T-cell (primary cell): Measurements from ENCODE around the gene HEPN1. TPM values are rescaled to one million over a fixed set of nuclear protein-coding genes. Genes with fewer than 3 reads are reported as not detected.
A peak's percentile ranks its signal among the peaks of the same experiment; 100 is the strongest.

Experiments
- ATAC-seq, 4 experiments: fragments of 200-7000 bp in 3 of 4; fragments of 150-1000 bp in 1 of 4; cut with Tn5 transposase; replicated peaks in 1 of 4; 1 replicate in 3 of 4; 2 replicates in 1 of 4; pipeline ENCODE4 v1.10.0; 2021; ENCODE audit warnings: moderate library complexity in 3 of 4, mild to moderate bottlenecking in 2 of 4, moderate number of reproducible peaks in 1 of 4
- CTCF ChIA-PET, 2 donors: fragments of 300-600 bp; sonication (Branson Sonifier 250); formaldehyde crosslinking; loops; one replicate each; lab custom pipeline; 2022; ENCODE audit warnings: antibody characterized with exemption in 2 of 2; lab: Charles Lee
- POLR2A ChIA-PET, 2 donors: fragments of 300-600 bp; sonication (Branson Sonifier 250); formaldehyde crosslinking; loops; one replicate each; lab custom pipeline; 2022; ENCODE audit warnings: antibody characterized with exemption in 2 of 2; lab: Charles Lee
- DNase-seq, 35 experiments: peaks; one replicate each; pipeline versions ENCODE4 v3.0.0 to v3.0.0-alpha.2; 2013 to 2023
- H3K27ac ChIP-seq: one replicate; pipeline ENCODE4 v1.5.1; 2013; ENCODE audit warnings: low read length
- H3K27me3 ChIP-seq, 2 experiments: replicated peaks in 1 of 2; 1 replicate in 1 of 2; 2 replicates in 1 of 2; pipeline versions ENCODE4 v1.6.1 to v1.7.0; 2013; ENCODE audit warnings: low read length in 1 of 2, mixed read lengths in 1 of 2; ENCODE audit not compliant: control insufficient read depth in 2 of 2, insufficient read depth in 2 of 2; ENCODE audit errors: extremely low read depth in 1 of 2
- H3K36me3 ChIP-seq, 2 donors: 1 replicate in 1 of 2; 2 replicates in 1 of 2; pipeline versions ENCODE4 v1.6.1 to v1.7.0; 2013; ENCODE audit warnings: low read length in 1 of 2; ENCODE audit not compliant: control insufficient read depth in 2 of 2, insufficient read depth in 1 of 2; ENCODE audit errors: extremely low read depth in 1 of 2
- H3K4me1 ChIP-seq, 2 experiments: 1 replicate in 1 of 2; 2 replicates in 1 of 2; pipeline versions ENCODE4 v1.6.1 to v1.7.0; 2013; ENCODE audit warnings: low read length in 2 of 2, mixed read lengths in 1 of 2; ENCODE audit not compliant: insufficient read depth in 2 of 2, control insufficient read depth in 1 of 2; ENCODE audit errors: extremely low read depth in 1 of 2
- H3K4me3 ChIP-seq, 2 donors: 1 replicate in 1 of 2; 2 replicates in 1 of 2; pipeline versions ENCODE4 v1.5.1 to v1.7.0; 2013; ENCODE audit warnings: mild to moderate bottlenecking in 2 of 2, low read length in 1 of 2, moderate library complexity in 1 of 2; ENCODE audit not compliant: control insufficient read depth in 1 of 2; ENCODE audit errors: extremely low read depth in 1 of 2
- H3K9me3 ChIP-seq: 2 replicates; pipeline ENCODE4 v1.7.0; 2013
- H3K27ac Mint-ChIP-seq, 2 donors: one replicate each; pipeline ENCODE4 v1.8.0; 2020 to 2021; ENCODE audit warnings: mild to moderate bottlenecking in 2 of 2, mixed read lengths in 2 of 2
- H3K27me3 Mint-ChIP-seq, 2 donors: one replicate each; pipeline ENCODE4 v1.8.0; 2021 to 2022; ENCODE audit warnings: mixed read lengths in 2 of 2
- H3K36me3 Mint-ChIP-seq: one replicate; pipeline ENCODE4 v1.8.0; 2021; ENCODE audit warnings: mixed read lengths
- H3K4me1 Mint-ChIP-seq, 3 donors: one replicate each; pipeline ENCODE4 v1.8.0; 2020 to 2022; ENCODE audit warnings: mixed read lengths in 3 of 3, mild to moderate bottlenecking in 1 of 3
- H3K4me3 Mint-ChIP-seq, 3 donors: one replicate each; pipeline ENCODE4 v1.8.0; 2020 to 2022; ENCODE audit warnings: mild to moderate bottlenecking in 3 of 3, mixed read lengths in 3 of 3, moderate library complexity in 3 of 3
- H3K9me3 Mint-ChIP-seq, 3 donors: one replicate each; pipeline ENCODE4 v1.8.0; 2020 to 2022; ENCODE audit warnings: mixed read lengths in 3 of 3
- WGBS: methylation state at CpG from one replicate; pipeline ENCODE4 v1.1.5; 2013; ENCODE audit warnings: missing lambda C conversion rate; ENCODE audit not compliant: insufficient coverage; 5-methylcytosine and 5-hydroxymethylcytosine counted together
- total RNA-seq, 35 experiments: library from RNA in 6 of 35; stranded (reverse) in 6 of 35; fragments of 120-200 nt in 1 of 35; gene quantifications; one replicate each; pipeline versions ENCODE4 v1.2.1 to v1.2.4 and lab custom pipeline; 2013 to 2026

The HEPN1 gene
- total RNA-seq, 5 donors from 2014 or later (not counting 1 experiment from before 2014, with no cell fraction given) = not detected

DNA sequence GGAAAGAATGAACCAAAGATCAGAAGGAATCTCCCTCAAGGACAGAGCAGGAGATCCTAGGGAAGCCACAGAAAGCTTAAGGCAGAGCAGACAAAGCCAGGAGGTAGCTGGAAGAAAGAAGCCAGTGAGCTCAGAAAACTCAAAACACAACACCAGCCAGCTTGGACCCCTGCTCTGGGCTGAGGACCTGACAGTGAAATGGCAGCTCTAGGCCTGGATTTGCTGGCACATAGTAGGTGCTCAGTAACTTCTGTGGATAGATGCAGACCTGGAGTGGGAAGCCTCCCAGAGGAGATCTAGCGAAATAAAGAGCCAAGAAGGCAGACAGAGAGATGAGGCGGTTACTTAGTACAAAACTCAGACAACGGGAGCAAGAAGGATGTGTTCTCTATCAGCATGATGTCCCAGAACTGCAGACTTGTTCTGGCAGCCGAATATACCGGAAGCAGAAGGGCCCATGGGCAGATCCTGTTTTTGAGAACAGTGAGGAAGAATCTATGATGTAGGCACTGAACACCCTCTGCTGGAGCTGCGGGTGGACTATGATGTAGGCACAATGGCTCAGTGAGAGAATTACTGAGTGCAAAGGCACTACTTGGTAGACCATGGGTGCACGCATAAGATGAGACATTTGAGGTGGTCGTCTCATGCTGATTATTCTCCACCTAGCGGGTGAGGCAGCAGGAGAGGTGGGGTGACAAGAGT is 26.1 kb upstream of the HEPN1 start:
- WGBS = 79% methylated on average over 9 of the region's 9 CpGs
- no peaks in the 10 kb centered on the region for H3K9me3 ChIP-seq
- no peak overlapping the region for H3K4me3 Mint-ChIP-seq
- DNase-seq = no peak
- ChIA-PET CTCF (interaction anchor here in 1 of 2 donors (0.7 kb wide), 1 partner anchor 134 kb away, joined by 3 read pairs; no protein-coding TSS in a partner anchor), POLR2A (no interaction called here)
- H3K36me3 ChIP-seq = no peaks in the 10 kb centered on the region
- H3K9me3 Mint-ChIP-seq = no peaks in the 10 kb centered on the region
- H3K27ac Mint-ChIP-seq = no peak overlapping the region
- H3K27ac ChIP-seq = no peak overlapping the region
- H3K4me1 Mint-ChIP-seq = peaks cover 2 to 15% (median 5%) of the 10 kb centered on the region in 3 donors
- H3K27me3 Mint-ChIP-seq = peaks cover 11 to 12% of the 10 kb centered on the region in 2 donors
- peaks cover 0 to 35% of the 10 kb centered on the region in 2 experiments for H3K27me3 ChIP-seq
- peak in 1 of 4 experiments; percentile 24 for ATAC-seq
- no peak overlapping the region for H3K4me3 ChIP-seq
- H3K36me3 Mint-ChIP-seq = no peaks in the 10 kb centered on the region
- H3K4me1 ChIP-seq = peaks cover 0 to 4% of the 10 kb centered on the region in 2 experiments

DNA sequence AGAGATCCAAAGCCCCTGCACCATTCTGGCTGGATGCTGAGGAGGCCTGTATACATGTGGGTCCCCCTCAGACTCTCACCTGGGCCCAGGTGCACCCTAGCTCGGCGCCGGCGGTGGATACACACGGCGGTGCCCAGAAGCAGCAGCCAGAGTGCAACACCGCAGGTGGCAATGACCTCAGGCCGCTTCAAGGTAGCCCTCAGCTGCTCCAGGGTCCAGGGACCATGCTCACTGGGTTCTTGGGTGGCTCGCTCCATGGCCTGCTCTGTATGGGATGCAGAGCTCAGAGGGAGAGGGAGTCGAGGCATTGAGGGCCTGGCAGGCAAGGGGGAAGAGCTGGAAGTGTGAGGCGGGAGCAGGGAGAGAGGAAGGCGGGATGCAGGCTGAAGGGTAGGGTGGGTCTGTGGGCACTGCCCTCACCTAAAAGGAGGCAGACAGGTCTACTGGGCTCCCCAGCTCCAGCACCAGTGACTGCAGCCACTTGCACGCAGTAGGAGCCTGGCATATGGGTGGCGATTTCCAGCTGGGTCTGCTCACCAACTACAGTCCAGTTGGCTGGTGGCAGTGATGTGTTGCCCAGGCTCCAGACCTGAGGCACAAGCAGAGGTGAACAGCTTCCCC is 25.2 kb upstream of the HEPN1 start:
- ChIA-PET CTCF (interaction anchor here in 1 of 2 donors (0.5 kb wide), 2 partner anchors 22 to 28 kb away, joined by 3 read pairs; no protein-coding TSS in a partner anchor), POLR2A (no interaction called here)
- no peak overlapping the region for H3K27ac ChIP-seq
- no peaks in the 10 kb centered on the region for H3K9me3 ChIP-seq
- H3K4me1 ChIP-seq = peaks cover 0 to 4% of the 10 kb centered on the region in 2 experiments
- H3K27me3 Mint-ChIP-seq = peaks cover 3 to 11% of the 10 kb centered on the region in 2 donors
- ATAC-seq (no peak), DNase-seq (no peak)
- peaks cover 2 to 15% (median 7%) of the 10 kb centered on the region in 3 donors for H3K4me1 Mint-ChIP-seq
- no peaks in the 10 kb centered on the region for H3K36me3 ChIP-seq
- H3K4me3 ChIP-seq = no peak overlapping the region
- H3K27ac Mint-ChIP-seq = no peak overlapping the region
- no peaks in the 10 kb centered on the region for H3K36me3 Mint-ChIP-seq
- 89% methylated on average over 12 of the region's 14 CpGs for WGBS
- no peak overlapping the region for H3K4me3 Mint-ChIP-seq
- no peaks in the 10 kb centered on the region for H3K9me3 Mint-ChIP-seq
- peaks cover 0 to 39% of the 10 kb centered on the region in 2 experiments for H3K27me3 ChIP-seq

DNA sequence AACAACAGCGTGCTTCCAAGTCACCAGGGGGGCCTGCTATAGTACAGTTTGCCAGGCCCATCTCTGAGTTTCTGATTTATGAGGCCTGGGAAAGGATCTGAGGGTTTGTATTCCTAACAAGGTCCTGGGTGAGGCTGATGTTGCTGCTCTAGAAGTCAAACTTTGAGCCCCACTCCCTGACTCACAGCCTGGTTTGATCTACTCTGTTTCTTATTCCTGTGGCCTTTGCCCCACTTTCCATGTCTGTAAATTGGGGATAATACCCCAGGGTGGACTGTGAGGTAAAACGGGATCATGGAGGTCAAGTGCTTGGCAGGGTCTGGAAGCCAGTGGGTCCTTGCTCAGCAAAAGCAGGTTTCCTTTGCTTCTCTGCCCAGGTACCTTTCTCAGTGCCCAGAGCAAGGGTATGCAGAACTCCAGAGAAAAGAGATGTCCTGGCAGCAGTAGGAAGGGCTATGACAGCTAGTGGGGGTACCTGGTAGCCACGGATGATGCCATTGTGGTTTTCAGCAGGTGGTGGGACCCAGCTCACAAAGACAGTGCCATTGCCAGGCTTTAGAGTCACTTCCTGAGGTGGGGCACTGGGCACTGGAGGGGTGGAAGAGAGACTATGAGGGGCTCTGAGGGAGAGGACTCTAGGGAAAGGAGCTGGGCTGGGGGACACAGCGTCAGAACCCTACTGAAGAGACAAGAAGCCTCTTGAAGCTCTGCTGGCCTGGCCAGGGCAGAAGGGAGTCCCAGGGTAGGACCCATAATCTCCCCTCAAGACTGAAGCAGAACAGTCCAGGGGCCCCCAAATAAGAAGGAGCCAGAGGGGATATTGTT is 24.2 kb upstream of the HEPN1 start:
- DNase-seq (no peak), ATAC-seq (no peak)
- no peaks in the 10 kb centered on the region for H3K36me3 Mint-ChIP-seq
- peaks cover 2 to 15% (median 7%) of the 10 kb centered on the region in 3 donors for H3K4me1 Mint-ChIP-seq
- no peaks in the 10 kb centered on the region for H3K36me3 ChIP-seq
- H3K9me3 ChIP-seq = no peaks in the 10 kb centered on the region
- no peak overlapping the region for H3K4me3 ChIP-seq
- H3K27me3 Mint-ChIP-seq = peaks cover 3 to 17% of the 10 kb centered on the region in 2 donors
- no peaks in the 10 kb centered on the region for H3K9me3 Mint-ChIP-seq
- no peak overlapping the region for H3K27ac ChIP-seq
- WGBS = 55% methylated on average over 3 of the region's 4 CpGs
- ChIA-PET POLR2A (no interaction called here), CTCF (no interaction called here)
- H3K4me3 Mint-ChIP-seq = no peak overlapping the region
- H3K27ac Mint-ChIP-seq = no peak overlapping the region
- H3K4me1 ChIP-seq = peaks cover 0 to 4% of the 10 kb centered on the region in 2 experiments
- H3K27me3 ChIP-seq = peaks cover 0 to 41% of the 10 kb centered on the region in 2 experiments

DNA sequence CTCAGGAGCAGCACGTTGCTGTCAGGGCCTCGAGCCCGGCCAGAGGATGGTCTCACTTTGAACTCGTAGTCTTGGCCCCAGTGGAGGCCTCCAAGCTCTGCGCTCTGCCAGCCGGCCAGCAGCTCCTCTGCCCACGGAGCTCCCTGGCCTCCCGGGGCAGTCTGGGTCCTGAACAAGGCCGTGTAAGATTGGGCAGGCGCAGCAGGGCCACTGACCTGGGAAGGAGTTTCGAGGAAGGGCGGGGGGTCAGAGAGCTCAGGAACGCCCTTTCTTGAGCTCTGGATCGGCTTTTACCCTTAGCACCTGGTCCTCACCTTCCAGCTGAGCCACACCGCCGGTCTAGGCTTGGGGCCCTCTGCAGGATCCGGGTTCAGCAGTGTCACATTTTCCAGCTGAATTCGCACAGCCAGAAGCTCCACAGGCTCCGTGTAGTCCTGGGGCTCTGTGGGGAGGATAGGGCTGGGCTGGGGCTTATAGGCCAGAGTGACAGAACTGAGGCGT is 23.5 kb upstream of the HEPN1 start:
- WGBS = 88% methylated on average over 17 of the region's 20 CpGs
- H3K27ac Mint-ChIP-seq = no peak overlapping the region
- H3K4me3 ChIP-seq = no peak overlapping the region
- ChIA-PET POLR2A (no interaction called here), CTCF (no interaction called here)
- H3K36me3 Mint-ChIP-seq = no peaks in the 10 kb centered on the region
- ATAC-seq = no peak
- H3K4me3 Mint-ChIP-seq = no peak overlapping the region
- DNase-seq = no peak
- no peaks in the 10 kb centered on the region for H3K36me3 ChIP-seq
- peaks cover 0 to 41% of the 10 kb centered on the region in 2 experiments for H3K27me3 ChIP-seq
- H3K27ac ChIP-seq = no peak overlapping the region
- H3K4me1 ChIP-seq = peaks cover 0 to 4% of the 10 kb centered on the region in 2 experiments
- H3K27me3 Mint-ChIP-seq = peaks cover 3 to 17% of the 10 kb centered on the region in 2 donors
- H3K9me3 Mint-ChIP-seq = no peaks in the 10 kb centered on the region
- peaks cover 2 to 15% (median 7%) of the 10 kb centered on the region in 3 donors for H3K4me1 Mint-ChIP-seq
- no peaks in the 10 kb centered on the region for H3K9me3 ChIP-seq

DNA sequence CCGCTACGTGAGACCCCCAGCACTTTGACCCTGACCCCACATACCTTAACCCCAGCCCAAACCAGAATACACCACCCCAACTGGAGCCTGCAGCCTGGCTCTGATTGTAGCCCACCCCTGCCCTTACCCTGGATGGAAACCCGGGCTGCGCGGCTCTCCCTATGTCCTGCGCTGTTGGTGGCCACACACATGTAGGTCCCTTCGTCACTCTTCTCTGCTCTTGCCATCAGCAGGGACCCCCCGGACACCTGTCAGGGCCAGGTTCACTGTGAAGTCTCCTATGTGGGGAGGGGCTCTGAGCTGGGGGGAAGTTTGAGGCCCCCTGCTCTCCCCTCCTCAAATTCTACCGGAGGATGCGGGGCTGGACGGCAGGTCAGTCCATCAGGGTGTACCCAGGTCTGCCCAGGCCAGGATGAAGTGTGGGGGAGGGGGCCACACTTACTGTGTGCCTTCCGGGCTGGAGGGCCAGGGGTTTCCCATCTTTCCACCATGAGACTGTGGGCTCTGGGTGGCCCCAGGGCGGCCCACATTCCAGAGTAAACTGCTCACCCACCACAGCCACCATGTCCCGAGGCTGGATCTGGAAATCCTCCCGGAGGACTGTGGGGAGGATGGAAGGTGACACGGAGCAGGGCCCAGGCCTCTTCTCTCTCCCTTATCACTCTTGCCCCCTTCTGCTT is 22.8 kb upstream of the HEPN1 start:
- Histone ChIP-seq H3K27ac (no peak overlapping the region), H3K9me3 (no peaks in the 10 kb centered on the region)

More for the DNA sequence above, 22.8 kb upstream of the HEPN1 start:
- 81% methylated on average over 3 of the region's 16 CpGs for WGBS
- peaks cover 0 to 36% of the 10 kb centered on the region in 2 experiments for H3K27me3 ChIP-seq
- no peak overlapping the region for H3K27ac Mint-ChIP-seq
- peaks cover 2 to 15% (median 7%) of the 10 kb centered on the region in 3 donors for H3K4me1 Mint-ChIP-seq
- no peak overlapping the region for H3K4me3 ChIP-seq
- CTCF ChIA-PET = no interaction called here
- H3K4me3 Mint-ChIP-seq = no peak overlapping the region
- no peaks in the 10 kb centered on the region for H3K36me3 Mint-ChIP-seq
- H3K9me3 Mint-ChIP-seq = no peaks in the 10 kb centered on the region
- POLR2A ChIA-PET = no interaction called here
- no peak for DNase-seq
- peaks cover 3 to 17% of the 10 kb centered on the region in 2 donors for H3K27me3 Mint-ChIP-seq
- peaks cover 0 to 4% of the 10 kb centered on the region in 2 experiments for H3K4me1 ChIP-seq
- no peak for ATAC-seq
- H3K36me3 ChIP-seq = no peaks in the 10 kb centered on the region
